Mesenteric fat pad (tissue), 1 donor: ENCODE results near the gene IDUA. TPM values are rescaled to one million over a fixed set of nuclear protein-coding genes. Genes with fewer than 3 reads are reported as not detected.

ENCODE experiments used
- DNase-seq: peaks from one replicate; pipeline ENCODE4 v3.0.0-alpha.2; 2020; ENCODE audit warnings: low spot score
- total RNA-seq: library from RNA; stranded (reverse); fragmentation: NEBNext Ultra II Directional; extraction: Animal tissue kit (Norgen Biotek cat#: 25700); gene quantifications from one replicate; pipeline ENCODE4 v1.2.1, GENCODE V29; 2021
- donor health status: DM: yes; HTN: yes; CAD: no.

Gene IDUA
- total RNA-seq, 1 donor from 2014 or later = 34.7 TPM

GRCh38 chr4:1027915-1028238 is 41.0 kb downstream of the IDUA start:
- DNase-seq = no peak

GRCh38 chr4:1028574-1029220 is 41.9 kb downstream of the IDUA start:
- no peak for DNase-seq

GRCh38 chr4:1029529-1029928 is 42.7 kb downstream of the IDUA start:
- DNase-seq = no peak

GRCh38 chr4:1030031-1030430 is 43.2 kb downstream of the IDUA start:
- DNase-seq = no peak

GRCh38 chr4:1030559-1030958 is 43.7 kb downstream of the IDUA start:
- DNase-seq = no peak

GRCh38 chr4:1031346-1031745 is 44.5 kb downstream of the IDUA start:
- no peak for DNase-seq

- no peak for DNase-seq
Observed at GRCh38 chr4:1031956-1032795, 45.3 kb downstream of the IDUA start.

- no peak for DNase-seq
Observed at GRCh38 chr4:1032861-1033260, 46.0 kb downstream of the IDUA start.

GRCh38 chr4:1033840-1034551 is 47.2 kb downstream of the IDUA start:
- DNase-seq = no peak

- no peak for DNase-seq
Observed at GRCh38 chr4:1035510-1035909, 48.7 kb downstream of the IDUA start.

GRCh38 chr4:1036095-1036494 is 49.3 kb downstream of the IDUA start:
- no peak for DNase-seq

GRCh38 chr4:1036976-1037810 is 50.3 kb downstream of the IDUA start:
- DNase-seq = no peak

- no peak for DNase-seq
Observed at GRCh38 chr4:1038948-1039492, 52.2 kb downstream of the IDUA start.

GRCh38 chr4:1039493-1040343 is 52.9 kb downstream of the IDUA start:
- no peak for DNase-seq

- no peak for DNase-seq
Observed at GRCh38 chr4:1040344-1041146, 53.7 kb downstream of the IDUA start.

GRCh38 chr4:1041147-1041935 is 54.5 kb downstream of the IDUA start:
- no peak for DNase-seq

- DNase-seq = no peak
Observed at GRCh38 chr4:1041936-1042330, 55.1 kb downstream of the IDUA start.

- DNase-seq = no peak
Observed at GRCh38 chr4:1042352-1043055, 55.7 kb downstream of the IDUA start.
